GM12878 (cell line): ENCODE data around the gene SNX33. TPM values are rescaled to one million over a fixed set of nuclear protein-coding genes. Genes with fewer than 3 reads are reported as not detected.
A peak's percentile ranks its signal among the peaks of the same experiment; 100 is the strongest.

ENCODE experiments used
- ATAC-seq: fragments of 200-7000 bp; cut with Tn5 transposase; 3 replicates; pipeline ENCODE4 v1.9.1; 2020; ENCODE audit warnings: mild to moderate bottlenecking, moderate library complexity
- BruUV-seq: library from RNA; stranded (reverse); fragments of 400-500 nt; replicated peaks from 2 replicates; lab custom pipeline; 2021; lab: Mats Ljungman, UMichigan
- CTCF ChIA-PET: fragments of 300-600 bp; sonication (Branson Sonifier 250); formaldehyde crosslinking; extraction: SDS; loops from one replicate; lab custom pipeline; 2021; ENCODE audit warnings: inconsistent platforms; lab: Yijun Ruan, JAX
- POLR2A ChIA-PET: fragments of 350-600 bp; formaldehyde crosslinking; extraction: SDS; loops from one replicate; lab custom pipeline; 2021; ENCODE audit warnings: inconsistent platforms; lab: Charles Lee
- RAD21 ChIA-PET: fragments of 300-600 bp; sonication (Branson Sonifier 250); formaldehyde crosslinking; loops from one replicate; lab custom pipeline; 2023; ENCODE audit warnings: antibody characterized with exemption; ENCODE audit not compliant: unreplicated experiment; lab: Charles Lee
- SMC1A ChIA-PET: fragments of 300-600 bp; sonication (Branson Sonifier 250); formaldehyde crosslinking; loops from one replicate; lab custom pipeline; 2023; ENCODE audit not compliant: unreplicated experiment, uncharacterized antibody; lab: Charles Lee
- DNase-seq: peaks from one replicate; pipeline ENCODE4 v3.0.0-alpha.2; 2011; ENCODE audit warnings: low read depth, low spot score
- FAIRE-seq: peaks from 3 replicates; lab custom pipeline; 2011; peaks lifted over from hg19 to GRCh38; lab: Jason Lieb, UNC
- H2AFZ ChIP-seq: 2 replicates; pipeline ENCODE4 v1.6.0; 2011; ENCODE audit warnings: low read depth, low read length, control low read depth; ENCODE audit not compliant: control insufficient read depth
- H3K27ac ChIP-seq: 2 replicates; pipeline ENCODE4 v1.5.1; 2011; ENCODE audit warnings: control low read depth; ENCODE audit not compliant: control insufficient read depth, insufficient read depth
- H3K27me3 ChIP-seq, 2 experiments: replicated peaks in 1 of 2; 2 replicates each; pipeline versions ENCODE4 v1.6.0 to v1.6.1; 2011; ENCODE audit warnings: low read length in 1 of 2; ENCODE audit not compliant: control insufficient read depth in 2 of 2, insufficient read depth in 2 of 2
- H3K36me3 ChIP-seq, 2 experiments: 2 replicates each; pipeline ENCODE4 v1.5.1; 2011; ENCODE audit warnings: low read length in 1 of 2; ENCODE audit not compliant: control insufficient read depth in 2 of 2, insufficient read depth in 2 of 2
- H3K4me1 ChIP-seq: 2 replicates; pipeline ENCODE4 v1.6.1; 2011; ENCODE audit warnings: mild to moderate bottlenecking, low read length, moderate library complexity, mixed read lengths; ENCODE audit not compliant: control insufficient read depth, insufficient read depth
- H3K4me2 ChIP-seq: 2 replicates; pipeline ENCODE4 v1.6.0; 2011; ENCODE audit warnings: control low read depth; ENCODE audit not compliant: control insufficient read depth, insufficient read depth
- H3K4me3 ChIP-seq: fragments of 200-600 bp; sonication (generic); 2 replicates; pipeline ENCODE4 v1.5.1; 2016
- H3K79me2 ChIP-seq: 2 replicates; pipeline ENCODE4 v1.6.0; 2011; ENCODE audit warnings: low read length; ENCODE audit not compliant: control insufficient read depth, insufficient read depth
- H3K9ac ChIP-seq: 2 replicates; pipeline ENCODE4 v1.8.0; 2011; ENCODE audit warnings: low read length, control low read depth, mixed read lengths; ENCODE audit not compliant: control insufficient read depth, insufficient read depth
- H3K9me3 ChIP-seq: replicated peaks from 3 replicates; pipeline ENCODE4 v1.5.1; 2011; ENCODE audit warnings: mild to moderate bottlenecking, low read length; ENCODE audit not compliant: control insufficient read depth, insufficient read depth
- H4K20me1 ChIP-seq: 2 replicates; pipeline ENCODE4 v1.6.0; 2011; ENCODE audit not compliant: control insufficient read depth, insufficient read depth
- EP300 ChIP-seq, 2 experiments: fragments of 150-350 bp in 1 of 2; IDR thresholded peaks; 2 replicates each; pipeline ENCODE4 v1.6.1; 2011 to 2012; ENCODE audit warnings: low read depth in 2 of 2, low read length in 2 of 2, borderline replicate concordance in 1 of 2, improper control_type of control experiment in 1 of 2, inconsistent platforms in 1 of 2; ENCODE audit not compliant: control insufficient read depth in 1 of 2
- SRF ChIP-seq, 2 experiments: IDR thresholded peaks; 2 replicates each; pipeline ENCODE4 v1.6.1; 2011; ENCODE audit warnings: low read depth in 2 of 2, low read length in 2 of 2, mild to moderate bottlenecking in 1 of 2, moderate library complexity in 1 of 2
- ZNF207 ChIP-seq: fragments of 450-650 bp; IDR thresholded peaks from 2 replicates; pipeline ENCODE4 v1.6.1; 2014; ENCODE audit warnings: antibody characterized with exemption, mild to moderate bottlenecking, borderline replicate concordance
- WGBS: methylation state at CpG from one replicate; pipeline ENCODE4 v1.1.6; 2016; ENCODE audit warnings: low lambda C conversion rate; ENCODE audit not compliant: insufficient replicate concordance, insufficient coverage; ENCODE audit errors: missing lambda C conversion rate; 5-methylcytosine and 5-hydroxymethylcytosine counted together
- in situ Hi-C: fragments of 300-500 bp; cut with MboI; formaldehyde crosslinking; loops from 9 replicates; pipeline ENCODE4 v1.14.3; 2018; ENCODE audit warnings: mixed read lengths
- intact Hi-C: fragments of 100-400 bp; cut with micrococcal nuclease; formaldehyde crosslinking; loops from one replicate; pipeline ENCODE4 v1.14.2; 2022; ENCODE audit not compliant: unreplicated experiment
- polyA plus RNA-seq, 11 experiments: library from polyadenylated mRNA; depleted of rRNA in 4 of 11; unstranded in 6 of 11; stranded (reverse) in 5 of 11; fragments of >200 nt; fragmentation: Nextera tagmentation in 4 of 11; fragmentation: Illumina TruSeq in 1 of 11; extraction: Ambion mirVana in 4 of 11; extraction: Trizol in 1 of 11; gene quantifications; 1 replicate in 1 of 11; 2 replicates in 10 of 11; pipeline versions ENCODE4 v1.2.1 to v1.2.3, GENCODE V29; 2011 to 2016; ENCODE audit warnings: inconsistent platforms in 2 of 11, missing spikeins in 2 of 11, low read depth in 1 of 11
- total RNA-seq, 4 experiments: library from RNA; depleted of rRNA in 3 of 4; stranded (reverse); fragments of >200 nt in 3 of 4; fragmentation: Illumina TruSeq in 1 of 4; extraction: Trizol in 1 of 4; gene quantifications; 2 replicates each; pipeline versions ENCODE4 v1.2.1 to v1.2.3, GENCODE V29; 2013 to 2021
- TF ChIP-seq, protein P1 (sequence below): IDR thresholded peaks from 2 replicates; pipeline ENCODE4 v1.6.1; 2011; ENCODE audit warnings: borderline replicate concordance, low read depth, mild to moderate bottlenecking, moderate library complexity, low read length; ENCODE audit not compliant: insufficient read depth, poor library complexity, severe bottlenecking
- TF ChIP-seq, protein P2 (sequence below): IDR thresholded peaks from 2 replicates; pipeline ENCODE4 v1.6.1; 2011; ENCODE audit warnings: mild to moderate bottlenecking, low read depth, low read length, moderate library complexity; ENCODE audit not compliant: insufficient replicate concordance
- TF ChIP-seq, protein P3 (sequence below): IDR thresholded peaks from 2 replicates; pipeline ENCODE4 v1.6.1; 2012; ENCODE audit warnings: low read depth, low read length, improper control_type of control experiment

The SNX33 gene
- total and polyA plus RNA-seq, 10 of the 15 experiments (the other 5 are each of a cell fraction or from before 2014, with no cell fraction given) = 0.13 to 1.9 (median 0.55) TPM

- CTCF ChIA-PET = interaction anchor here (1.6 to 5.4 kb wide), 3 partner anchors 30 to 37 kb away, joined by 11 to 42 read pairs (median 37); a partner anchor contains a TSS
- SMC1A ChIA-PET = interaction anchor here (3.0 kb wide), 1 partner anchor 114 kb away, joined by 15 read pairs; no protein-coding TSS in a partner anchor
- no peak for FAIRE-seq
Measured at GRCh38 chr15:75687486-75688277, 40.0 kb downstream of the SNX33 start.

More at GRCh38 chr15:75687486-75688277, 40.0 kb downstream of the SNX33 start:
- no peak overlapping the region for H3K4me3 ChIP-seq
- no peak overlapping the region for H3K27ac ChIP-seq
- 65% methylated on average over 42 of the region's 44 CpGs for WGBS
- no peaks in the 10 kb centered on the region for H3K79me2 ChIP-seq
- H3K9ac ChIP-seq = no peak overlapping the region
- POLR2A ChIA-PET = no interaction called here
- ATAC-seq = no peak
- DNase-seq = no peak
- H3K4me1 ChIP-seq = no peaks in the 10 kb centered on the region
- H3K27me3 ChIP-seq = no peaks in the 10 kb centered on the region
- BruUV-seq = no TSS peak
- H4K20me1 ChIP-seq = no peaks in the 10 kb centered on the region
- no peaks in the 10 kb centered on the region for H3K36me3 ChIP-seq
- intact Hi-C loops (loop anchor here (5.0 kb wide), 1 partner anchor 45 kb away; no protein-coding TSS in a partner anchor), in situ Hi-C loops (loop anchor here (5.0 kb wide), 1 partner anchor 115 kb away; no protein-coding TSS in a partner anchor)
- no peak overlapping the region for H3K4me2 ChIP-seq
- H2AFZ ChIP-seq = no peak overlapping the region
- RAD21 ChIA-PET = interaction anchor here (0.5 to 2.0 kb wide), 4 partner anchors 27 to 113 kb away, joined by 3 to 13 read pairs (median 4); no protein-coding TSS in a partner anchor
- 0 out of 4 replicates have a peak, but pooled peaks of 1 of the 2 experiments have one; percentile 3 for TF ChIP-seq SRF (IDR thresholded peaks at IDR 0.05; ENCODE audit: low read depth in 2 of 2, low read length in 2 of 2)
- TF ChIP-seq, protein P1, sequence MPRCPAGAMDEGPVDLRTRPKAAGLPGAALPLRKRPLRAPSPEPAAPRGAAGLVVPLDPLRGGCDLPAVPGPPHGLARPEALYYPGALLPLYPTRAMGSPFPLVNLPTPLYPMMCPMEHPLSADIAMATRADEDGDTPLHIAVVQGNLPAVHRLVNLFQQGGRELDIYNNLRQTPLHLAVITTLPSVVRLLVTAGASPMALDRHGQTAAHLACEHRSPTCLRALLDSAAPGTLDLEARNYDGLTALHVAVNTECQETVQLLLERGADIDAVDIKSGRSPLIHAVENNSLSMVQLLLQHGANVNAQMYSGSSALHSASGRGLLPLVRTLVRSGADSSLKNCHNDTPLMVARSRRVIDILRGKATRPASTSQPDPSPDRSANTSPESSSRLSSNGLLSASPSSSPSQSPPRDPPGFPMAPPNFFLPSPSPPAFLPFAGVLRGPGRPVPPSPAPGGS = peak; percentile 85
- TF ChIP-seq ZNF207 = no peak
- TF ChIP-seq, protein P2, sequence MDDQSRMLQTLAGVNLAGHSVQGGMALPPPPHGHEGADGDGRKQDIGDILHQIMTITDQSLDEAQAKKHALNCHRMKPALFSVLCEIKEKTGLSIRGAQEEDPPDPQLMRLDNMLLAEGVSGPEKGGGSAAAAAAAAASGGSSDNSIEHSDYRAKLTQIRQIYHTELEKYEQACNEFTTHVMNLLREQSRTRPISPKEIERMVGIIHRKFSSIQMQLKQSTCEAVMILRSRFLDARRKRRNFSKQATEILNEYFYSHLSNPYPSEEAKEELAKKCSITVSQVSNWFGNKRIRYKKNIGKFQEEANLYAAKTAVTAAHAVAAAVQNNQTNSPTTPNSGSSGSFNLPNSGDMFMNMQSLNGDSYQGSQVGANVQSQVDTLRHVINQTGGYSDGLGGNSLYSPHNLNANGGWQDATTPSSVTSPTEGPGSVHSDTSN = peak; percentile 35
- TF ChIP-seq, protein P3, sequence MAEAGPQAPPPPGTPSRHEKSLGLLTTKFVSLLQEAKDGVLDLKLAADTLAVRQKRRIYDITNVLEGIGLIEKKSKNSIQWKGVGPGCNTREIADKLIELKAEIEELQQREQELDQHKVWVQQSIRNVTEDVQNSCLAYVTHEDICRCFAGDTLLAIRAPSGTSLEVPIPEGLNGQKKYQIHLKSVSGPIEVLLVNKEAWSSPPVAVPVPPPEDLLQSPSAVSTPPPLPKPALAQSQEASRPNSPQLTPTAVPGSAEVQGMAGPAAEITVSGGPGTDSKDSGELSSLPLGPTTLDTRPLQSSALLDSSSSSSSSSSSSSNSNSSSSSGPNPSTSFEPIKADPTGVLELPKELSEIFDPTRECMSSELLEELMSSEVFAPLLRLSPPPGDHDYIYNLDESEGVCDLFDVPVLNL = no peak
- no peak for TF ChIP-seq EP300 (IDR thresholded peaks at IDR 0.05; ENCODE audit: borderline replicate concordance in 1 of 2, control insufficient read depth in 1 of 2, low read depth in 2 of 2, low read length in 2 of 2)
- no peaks in the 10 kb centered on the region for H3K9me3 ChIP-seq
